HEK293T (cell line): ENCODE measurements around the gene PTPRM.

ENCODE experiments used
- BHLHE40 ChIP-seq: fragments of 450-650 bp; IDR thresholded peaks from 2 replicates; pipeline ENCODE4 v1.6.1; 2016; ENCODE audit warnings: mild to moderate bottlenecking, moderate library complexity, borderline replicate concordance
- CTBP1 ChIP-seq: fragments of 450-650 bp; IDR thresholded peaks from 2 replicates; pipeline ENCODE4 v1.6.1; 2016; ENCODE audit warnings: borderline replicate concordance
- ELF4 ChIP-seq: fragments of 450-650 bp; IDR thresholded peaks from 2 replicates; pipeline ENCODE4 v1.6.1; 2017; ENCODE audit warnings: antibody characterized with exemption
- FOXA1 ChIP-seq: fragments of 450-650 bp; IDR thresholded peaks from 2 replicates; pipeline ENCODE4 v1.6.1; 2016; ENCODE audit warnings: mild to moderate bottlenecking
- FOXK2 ChIP-seq: fragments of 450-650 bp; IDR thresholded peaks from 2 replicates; pipeline ENCODE4 v1.6.1; 2016; ENCODE audit warnings: mild to moderate bottlenecking
- FOXM1 ChIP-seq: fragments of 450-650 bp; IDR thresholded peaks from 2 replicates; pipeline ENCODE4 v1.6.1; 2017; ENCODE audit warnings: mild to moderate bottlenecking, borderline replicate concordance
- HDGF ChIP-seq: fragments of 450-650 bp; IDR thresholded peaks from 2 replicates; pipeline ENCODE4 v1.6.1; 2017; ENCODE audit warnings: antibody characterized with exemption, borderline replicate concordance
- L3MBTL2 ChIP-seq: fragments of 450-650 bp; conservative IDR thresholded peaks from 2 replicates; pipeline ENCODE4 v1.6.1; 2016; ENCODE audit warnings: mild to moderate bottlenecking
- LEF1 ChIP-seq: fragments of 450-650 bp; IDR thresholded peaks from 2 replicates; pipeline ENCODE4 v1.6.1; 2017; ENCODE audit warnings: mild to moderate bottlenecking, borderline replicate concordance
- NFRKB ChIP-seq: fragments of 450-650 bp; IDR thresholded peaks from 2 replicates; pipeline ENCODE4 v1.6.1; 2016; ENCODE audit warnings: mild to moderate bottlenecking, moderate library complexity
- PKNOX1 ChIP-seq: fragments of 450-650 bp; IDR thresholded peaks from 2 replicates; pipeline ENCODE4 v1.6.1; 2016
- SP1 ChIP-seq: fragments of 450-650 bp; IDR thresholded peaks from 2 replicates; pipeline ENCODE4 v1.6.1; 2017
- SUZ12 ChIP-seq: fragments of 450-650 bp; IDR thresholded peaks from 2 replicates; pipeline ENCODE4 v1.6.1; 2016; ENCODE audit warnings: mild to moderate bottlenecking
- TARDBP ChIP-seq: fragments of 450-650 bp; IDR thresholded peaks from 2 replicates; pipeline ENCODE4 v1.6.1; 2016

- TF ChIP-seq SP1 (no peak), SUZ12 (no peak), BHLHE40 (no peak), FOXM1 (no peak), NFRKB (no peak), PKNOX1 (no peak), ELF4 (no peak), CTBP1 (no peak), TARDBP (no peak), HDGF (no peak), FOXA1 (no peak), FOXK2 (no peak), L3MBTL2 (no peak), LEF1 (no peak)
These were observed 332.0 kb downstream of the PTPRM start for GRCh38 chr18:7899078-7899477.
